MM.1S (cell line): Measurements from ENCODE around the gene MAP2.

Experiments used
- CTCF ChIP-seq: fragments of 300-600 bp; sonication (generic); IDR thresholded peaks from 2 replicates; pipeline ENCODE4 v1.5.1; 2016; ENCODE audit warnings: antibody characterized with exemption, low read length, mixed read lengths
- EZH2 ChIP-seq: fragments of 300-600 bp; sonication (generic); optimal IDR thresholded peaks from 2 replicates; pipeline ENCODE3; 2017; ENCODE audit warnings: low read depth, mild to moderate bottlenecking, antibody characterized with exemption, low read length, mixed read lengths

- TF ChIP-seq CTCF (no peak), EZH2 (no peak)
Measured at GRCh38 chr2:209525834-209526281, 102.0 kb downstream of the MAP2 start.
